ENCODE results near the gene RBPMS2. TPM values are rescaled to one million over a fixed set of nuclear protein-coding genes. Genes with fewer than 3 reads are reported as not detected.
"Not testable (repeated sequence)": the region's sequence is repeated elsewhere in the genome, so short reads cannot be mapped to it uniquely, and the experiment has no call there.

The RBPMS2 gene
- total RNA-seq, 4 donors from 2014 or later, result 4.4 to 27.7 (median 11.5) TPM

DNA sequence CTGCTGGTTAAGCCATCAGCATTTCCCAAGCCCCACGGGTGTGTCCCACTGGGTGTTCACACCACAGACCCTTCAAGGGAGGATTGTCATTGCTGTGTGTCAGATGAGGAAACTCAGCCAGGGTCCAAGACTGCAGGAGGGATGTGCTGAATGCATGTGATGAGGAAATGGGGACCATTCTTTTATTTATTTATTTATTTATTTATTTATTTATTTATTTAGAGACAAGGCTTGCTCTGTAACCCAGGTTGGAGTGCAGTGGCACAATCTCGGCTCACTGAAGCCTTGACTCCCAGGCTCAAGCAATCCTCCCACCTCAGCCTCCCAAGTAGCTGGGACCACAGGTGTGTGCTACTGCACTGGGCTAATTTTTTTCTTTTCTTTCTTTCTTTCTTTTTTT lies 29.2 kb upstream of the RBPMS2 start:
- TF ChIP-seq EP300 (IDR thresholded peaks at IDR 0.05; ENCODE audit: low read depth) (no peak), CTCF (IDR thresholded peaks at IDR 0.05) (no peak), POLR2A (IDR thresholded peaks at IDR 0.05) (no peak), POLR2AphosphoS5 (IDR thresholded peaks at IDR 0.05) (no peak)
- no peak for DNase-seq
- Histone ChIP-seq H3K27me3 (no peaks in the 10 kb centered on the region), H3K4me1 (peaks cover 0 to 12% (median 9%) of the 10 kb centered on the region in 4 donors), H3K27ac (peak overlapping the region in 2 of 4 donors; percentile 55 to 90), H3K4me3 (no peak overlapping the region), H3K9me3 (no peaks in the 10 kb centered on the region), H3K36me3 (no peaks in the 10 kb centered on the region)
- in situ Hi-C loops (cut with MboI; ENCODE audit: low pct_ligation_motif_present in 1 of 4, low pct_unique_long_range_greater_than_20kb in 1 of 4, low sequenced_read_pairs in 3 of 4), result loop anchor here in 3 of 4 donors (10.0 kb wide), 2 partner anchors 60 to 70 kb away; no protein-coding TSS in a partner anchor
- intact Hi-C loops (cut with DNase I; ENCODE audit: low total_unique reads), result no loop called here
- 69% methylated on average over 2 of the region's 2 CpGs; no CpG with 5 or more reads in 1 of the 2 donors for WGBS, 2 donors (ENCODE audit: low coverage in 1 of 2)

- peak overlapping the region in 3 of 4 donors; percentile 55 to 90 (median 66) for H3K27ac ChIP-seq
- TF ChIP-seq POLR2A (IDR thresholded peaks at IDR 0.05), result no peak
- no peak for TF ChIP-seq POLR2AphosphoS5 (IDR thresholded peaks at IDR 0.05)
- no peak for TF ChIP-seq CTCF (IDR thresholded peaks at IDR 0.05)
- TF ChIP-seq EP300 (IDR thresholded peaks at IDR 0.05; ENCODE audit: low read depth), result no peak
- intact Hi-C loops (cut with DNase I; ENCODE audit: low total_unique reads), result no loop called here
Observed at GRCh38 chr15:64803526-64803925, 28.1 kb upstream of the RBPMS2 start.

GRCh38 chr15:64800476-64800875 lies 25.1 kb upstream of the RBPMS2 start:
- intact Hi-C loops (cut with DNase I; ENCODE audit: low total_unique reads), result no loop called here
- peaks cover 0 to 5% (median 2%) of the 10 kb centered on the region in 4 donors for H3K4me1 ChIP-seq
- H3K36me3 ChIP-seq, result no peaks in the 10 kb centered on the region
- H3K27ac ChIP-seq, result peak overlapping the region in 2 of 4 donors; percentile 0 to 84
- in situ Hi-C loops (cut with MboI; ENCODE audit: low pct_ligation_motif_present in 1 of 4, low pct_unique_long_range_greater_than_20kb in 1 of 4, low sequenced_read_pairs in 3 of 4), result loop anchor here in 3 of 4 donors (10.0 kb wide), 2 partner anchors 56 to 66 kb away; no protein-coding TSS in a partner anchor
- no peak for DNase-seq
- TF ChIP-seq EP300 (IDR thresholded peaks at IDR 0.05; ENCODE audit: low read depth) (no peak), POLR2AphosphoS5 (IDR thresholded peaks at IDR 0.05) (no peak), POLR2A (IDR thresholded peaks at IDR 0.05) (no peak), CTCF (IDR thresholded peaks at IDR 0.05) (no peak)
- no peaks in the 10 kb centered on the region for H3K27me3 ChIP-seq
- H3K9me3 ChIP-seq, result no peaks in the 10 kb centered on the region
- no peak overlapping the region for H3K4me3 ChIP-seq
- WGBS, 2 donors (ENCODE audit: low coverage in 1 of 2), result 84% methylated on average over 2 of the region's 2 CpGs; no CpG with 5 or more reads in 1 of the 2 donors

More at GRCh38 chr15:64803526-64803925, 28.1 kb upstream of the RBPMS2 start:
- peaks cover 0 to 12% (median 8%) of the 10 kb centered on the region in 4 donors for H3K4me1 ChIP-seq
- 91 to 98% methylated on average over 1 of the region's 1 CpG for WGBS, 2 donors (ENCODE audit: low coverage in 1 of 2)
- H3K9me3 ChIP-seq, result no peaks in the 10 kb centered on the region
- H3K36me3 ChIP-seq, result no peaks in the 10 kb centered on the region
- in situ Hi-C loops (cut with MboI; ENCODE audit: low pct_ligation_motif_present in 1 of 4, low pct_unique_long_range_greater_than_20kb in 1 of 4, low sequenced_read_pairs in 3 of 4), result loop anchor here in 3 of 4 donors (10.0 kb wide), 2 partner anchors 59 to 69 kb away; no protein-coding TSS in a partner anchor
- no peak for DNase-seq
- H3K27me3 ChIP-seq, result no peaks in the 10 kb centered on the region
- no peak overlapping the region for H3K4me3 ChIP-seq

DNA sequence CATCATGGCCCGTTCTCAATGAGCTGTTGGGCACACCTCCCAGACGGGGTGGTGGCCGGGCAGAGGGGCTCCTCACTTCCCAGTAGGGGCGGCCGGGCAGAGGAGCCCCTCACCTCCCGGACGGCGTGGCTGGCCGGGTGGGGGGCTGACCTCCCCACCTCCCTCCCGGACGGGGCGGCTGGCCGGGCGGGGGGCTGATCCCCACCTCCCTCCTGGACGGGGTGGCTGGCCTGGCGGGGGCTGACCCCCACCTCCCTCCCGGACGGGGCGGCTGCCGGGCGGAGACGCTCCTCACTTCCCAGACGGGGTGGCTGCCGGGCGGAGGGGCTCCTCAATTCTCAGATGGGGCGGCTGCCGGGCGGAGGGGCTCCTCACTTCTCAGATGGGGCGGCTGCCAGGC lies 23.5 kb upstream of the RBPMS2 start:
- intact Hi-C loops (cut with DNase I; ENCODE audit: low total_unique reads); H3K27ac ChIP-seq: not testable (repeated sequence)
- WGBS, 2 donors (ENCODE audit: low coverage in 1 of 2), result 92% methylated on average over 10 of the region's 29 CpGs; no CpG with 5 or more reads in 1 of the 2 donors

GRCh38 chr15:64795921-64796320 lies 20.5 kb upstream of the RBPMS2 start:
- H3K9me3 ChIP-seq; H3K36me3 ChIP-seq; intact Hi-C loops (cut with DNase I; ENCODE audit: low total_unique reads); H3K4me3 ChIP-seq; in situ Hi-C loops (cut with MboI; ENCODE audit: low pct_ligation_motif_present in 1 of 4, low pct_unique_long_range_greater_than_20kb in 1 of 4, low sequenced_read_pairs in 3 of 4); H3K4me1 ChIP-seq; H3K27ac ChIP-seq; H3K27me3 ChIP-seq; DNase-seq: not testable (repeated sequence)
- 91% methylated on average over 9 of the region's 9 CpGs; no CpG with 5 or more reads in 1 of the 2 donors for WGBS, 2 donors (ENCODE audit: low coverage in 1 of 2)

More for the DNA sequence above, 23.5 kb upstream of the RBPMS2 start:
- in situ Hi-C loops (cut with MboI; ENCODE audit: low pct_ligation_motif_present in 1 of 4, low pct_unique_long_range_greater_than_20kb in 1 of 4, low sequenced_read_pairs in 3 of 4); DNase-seq; H3K4me3 ChIP-seq; H3K36me3 ChIP-seq; H3K9me3 ChIP-seq; H3K4me1 ChIP-seq; H3K27me3 ChIP-seq: not testable (repeated sequence)

GRCh38 chr15:64795299-64795698 lies 19.9 kb upstream of the RBPMS2 start:
- DNase-seq; in situ Hi-C loops (cut with MboI; ENCODE audit: low pct_ligation_motif_present in 1 of 4, low pct_unique_long_range_greater_than_20kb in 1 of 4, low sequenced_read_pairs in 3 of 4); H3K27ac ChIP-seq; H3K27me3 ChIP-seq; H3K4me3 ChIP-seq; H3K36me3 ChIP-seq; intact Hi-C loops (cut with DNase I; ENCODE audit: low total_unique reads); H3K4me1 ChIP-seq; H3K9me3 ChIP-seq: not testable (repeated sequence)
- 83 to 93% methylated on average over 1 to 7 of the region's 7 CpGs for WGBS, 2 donors (ENCODE audit: low coverage in 1 of 2)
